Eye (tissue), 1 donor: ENCODE results near the gene ATP6V0C.

Source experiments
- DNase-seq: peaks from one replicate; pipeline ENCODE4 v3.0.0-alpha.2; 2015

The ATP6V0C gene

DNA sequence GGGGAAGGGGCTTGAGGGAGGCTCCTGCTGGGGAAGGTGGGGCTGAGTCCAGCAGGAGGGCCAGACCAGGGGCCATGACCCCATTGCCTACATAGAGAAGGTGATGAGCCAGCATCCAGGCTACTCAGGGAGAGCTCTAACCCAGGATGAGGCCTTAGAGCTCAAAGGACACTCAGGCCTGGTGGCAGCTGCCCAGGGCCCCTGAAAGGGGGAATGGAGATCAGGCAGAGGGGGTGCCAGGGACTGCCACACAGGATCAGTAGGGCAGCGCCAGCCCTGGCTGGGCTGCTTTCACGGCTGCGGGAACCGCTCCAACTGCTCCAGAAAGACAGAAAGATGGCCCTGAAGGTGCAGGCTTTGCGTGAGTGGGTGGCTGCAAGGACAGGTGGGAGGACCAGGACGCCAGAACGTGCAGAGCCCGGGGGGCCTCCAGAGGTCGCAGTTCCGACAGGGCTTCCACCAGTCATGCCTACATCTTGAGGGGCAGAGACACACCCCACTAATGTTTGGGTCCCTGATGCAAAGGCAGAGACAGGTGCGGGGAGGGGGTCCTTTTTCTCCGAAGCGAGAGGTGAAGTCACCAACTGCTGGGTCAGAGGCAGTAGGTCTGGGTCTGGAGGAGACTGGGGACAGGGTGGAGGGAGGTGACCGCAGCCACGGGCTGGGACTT lies 882 bp upstream of the ATP6V0C start:
- no peak for DNase-seq

DNA sequence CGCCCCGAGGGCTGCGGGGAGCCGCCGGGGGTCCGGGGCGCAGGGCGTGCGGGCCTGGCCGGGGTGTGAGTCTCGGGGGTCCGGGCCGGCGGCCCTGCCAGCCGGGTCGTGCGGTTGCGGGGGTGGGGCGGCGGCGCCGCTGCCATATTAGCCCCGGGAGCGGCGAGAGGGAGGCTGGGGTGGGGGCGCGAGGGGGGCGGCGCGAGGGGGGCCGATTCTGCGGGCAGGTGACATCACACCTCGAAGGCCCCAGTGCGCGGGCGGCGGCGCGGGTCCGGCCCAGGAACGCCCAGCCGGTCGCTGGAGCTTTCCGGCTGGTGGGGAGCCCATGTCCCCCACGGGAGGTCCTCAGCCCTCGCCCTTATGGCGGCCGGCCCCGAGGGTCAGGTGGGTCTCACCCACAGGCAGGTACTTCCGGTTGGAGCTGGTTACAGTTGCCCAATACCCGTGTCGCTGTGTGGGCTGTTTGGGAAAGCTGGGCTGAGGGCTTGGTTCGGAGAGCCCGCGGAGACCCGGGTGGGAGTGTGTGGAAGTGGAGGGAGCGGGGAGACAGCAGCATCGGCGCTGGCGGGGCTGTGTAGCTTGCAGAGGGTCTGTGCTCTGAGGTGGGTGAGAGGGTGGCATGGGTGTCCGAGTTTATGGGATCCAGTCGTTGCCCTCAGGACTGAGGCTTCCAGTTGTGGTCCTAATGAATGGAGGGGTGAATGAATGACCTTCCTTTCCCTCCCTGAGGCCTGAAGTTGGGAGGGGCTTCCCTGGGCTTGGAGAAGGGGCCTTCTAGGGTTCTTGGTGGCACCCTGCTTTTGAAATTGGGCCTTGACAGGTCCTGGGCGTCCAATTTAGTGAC lies 804 bp downstream of the ATP6V0C start:
- DNase-seq = no peak

DNA sequence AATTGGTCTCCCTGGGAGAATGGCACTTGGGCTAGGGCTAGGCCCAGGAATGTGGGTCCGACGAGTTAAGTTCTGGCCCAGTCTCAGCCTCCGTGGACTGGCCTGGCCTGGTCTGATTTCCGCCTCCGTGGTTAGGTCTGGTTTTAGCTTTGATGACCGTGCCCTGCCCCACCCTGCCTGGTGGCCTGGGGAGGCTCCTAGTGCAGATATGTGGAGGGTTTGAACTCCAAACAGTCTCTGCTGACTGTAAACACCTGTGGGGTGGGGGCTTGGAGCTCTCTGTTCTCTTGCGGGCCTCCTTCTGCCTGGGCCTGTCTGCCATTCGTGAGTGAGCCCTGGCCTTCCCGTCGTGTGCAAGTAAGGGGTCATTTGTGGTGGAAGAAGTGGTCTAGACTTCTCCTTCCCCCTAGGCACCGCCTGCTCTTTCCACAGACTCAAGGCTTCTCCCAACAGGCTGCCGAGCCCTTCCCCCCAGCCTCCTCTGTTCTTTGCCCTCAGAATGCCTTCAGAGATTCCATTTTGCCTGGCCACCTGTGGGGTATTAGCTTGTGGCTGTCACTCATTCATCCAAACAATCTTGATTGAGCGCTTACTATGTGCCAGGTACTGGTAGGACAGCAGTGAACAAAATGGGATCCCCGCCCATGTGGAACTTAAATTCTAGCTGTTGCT lies 1.6 kb downstream of the ATP6V0C start:
- DNase-seq = peak; percentile 10

DNA sequence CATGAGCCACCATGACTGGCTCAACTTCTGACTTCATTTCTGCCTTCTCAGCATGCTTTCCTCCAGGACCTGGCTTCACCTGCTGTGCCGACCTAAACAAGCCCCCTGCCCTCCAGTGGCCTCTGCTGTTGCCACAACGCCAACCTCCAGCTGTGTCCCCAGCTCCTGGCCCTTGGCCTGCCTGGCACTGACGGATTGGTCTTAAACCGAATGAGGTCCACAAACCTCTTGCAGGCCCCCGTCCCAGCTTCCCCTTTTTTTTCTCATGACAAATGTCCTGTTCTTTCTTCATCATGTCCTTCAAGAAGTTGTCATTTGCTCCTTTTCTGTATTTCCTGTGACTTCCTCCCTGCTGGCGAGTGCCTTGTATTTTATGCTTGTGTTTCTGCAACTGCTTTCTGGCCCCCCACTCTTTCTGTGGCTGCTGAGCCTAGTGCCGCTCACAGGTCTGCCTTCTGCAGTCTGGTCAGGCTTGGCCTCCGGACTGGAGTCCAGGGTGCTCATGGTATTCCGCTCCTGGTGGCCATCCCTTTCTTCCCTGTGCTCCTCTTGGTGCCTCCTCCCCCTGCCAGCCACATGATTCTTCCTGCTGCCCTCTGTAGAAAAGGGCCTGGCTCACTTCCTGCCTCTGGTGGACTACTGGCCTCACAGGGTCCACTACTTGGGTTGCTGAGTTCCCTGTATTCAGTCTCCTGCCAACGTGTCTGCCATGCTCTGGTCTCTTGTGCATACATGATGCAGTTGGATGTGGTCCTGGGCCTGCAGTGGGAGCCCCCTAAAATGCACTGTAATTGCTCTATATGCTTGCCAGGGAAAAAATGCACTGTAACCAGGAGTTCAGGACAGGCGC lies 2.9 kb downstream of the ATP6V0C start:
- DNase-seq = no peak

DNA sequence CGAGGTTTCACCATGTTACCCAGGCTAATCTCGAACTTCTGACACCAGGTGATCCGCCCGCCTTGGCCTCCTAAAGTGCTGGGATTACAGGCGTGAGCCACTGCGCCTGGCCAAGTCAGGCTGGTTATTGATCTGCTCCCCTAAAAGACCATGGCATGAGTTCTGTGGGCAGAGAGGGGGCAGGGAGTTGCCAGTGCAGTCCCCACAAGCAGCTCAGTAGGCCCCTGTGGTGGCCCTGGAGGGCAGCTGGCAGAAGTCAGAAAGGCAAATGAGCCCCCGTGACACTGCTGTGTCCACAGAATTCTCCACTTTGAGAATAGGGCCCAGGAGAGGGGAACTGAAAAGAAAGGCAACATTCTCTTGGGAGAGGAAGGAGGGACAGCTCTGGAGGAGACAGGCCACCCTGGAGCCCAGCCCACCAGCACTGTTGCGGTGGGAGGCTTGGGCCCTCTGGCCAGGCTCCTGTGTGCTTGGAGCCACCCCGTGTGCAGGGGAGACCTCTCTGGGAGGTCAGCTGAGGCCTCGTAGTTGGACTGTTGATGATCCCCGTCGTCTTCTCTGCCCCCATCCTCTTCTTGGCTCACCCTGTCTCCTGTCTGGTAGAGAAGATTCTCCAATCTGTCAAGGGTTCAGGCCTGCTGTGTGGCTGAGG lies 4.3 kb downstream of the ATP6V0C start:
- no peak for DNase-seq

DNA sequence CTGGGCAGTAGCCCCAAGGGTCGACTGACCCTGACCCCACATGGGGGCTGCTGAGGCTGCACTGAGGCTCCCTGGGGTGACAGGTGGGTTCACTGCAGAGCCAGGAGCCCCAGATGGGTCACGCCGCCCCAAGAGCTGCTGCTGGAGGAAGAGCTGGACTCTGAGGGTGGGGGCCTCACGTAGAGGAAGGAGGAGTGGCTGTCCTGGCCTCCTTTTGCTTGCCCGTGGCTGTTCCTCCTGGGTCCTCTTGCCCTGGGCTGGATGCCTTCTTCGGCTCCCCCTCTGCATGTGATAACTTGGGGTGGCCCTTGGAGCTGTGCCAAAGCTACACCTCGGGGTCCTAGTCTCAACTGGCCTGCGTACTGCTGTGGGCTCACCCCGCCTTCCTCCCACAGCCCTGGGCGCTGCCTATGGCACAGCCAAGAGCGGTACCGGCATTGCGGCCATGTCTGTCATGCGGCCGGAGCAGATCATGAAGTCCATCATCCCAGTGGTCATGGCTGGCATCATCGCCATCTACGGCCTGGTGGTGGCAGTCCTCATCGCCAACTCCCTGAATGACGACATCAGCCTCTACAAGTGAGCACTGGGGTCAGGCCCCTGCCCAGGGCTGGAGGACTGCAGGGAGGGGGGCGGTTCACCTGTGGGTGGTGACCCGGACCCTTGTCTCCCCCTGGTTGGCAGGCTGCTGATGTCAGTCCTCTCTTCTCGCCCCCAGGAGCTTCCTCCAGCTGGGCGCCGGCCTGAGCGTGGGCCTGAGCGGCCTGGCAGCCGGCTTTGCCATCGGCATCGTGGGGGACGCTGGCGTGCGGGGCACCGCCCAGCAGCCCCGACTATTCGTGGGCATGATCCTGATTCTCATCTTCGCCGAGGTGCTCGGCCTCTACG lies 5.3 kb downstream of the ATP6V0C start:
- no peak for DNase-seq

DNA sequence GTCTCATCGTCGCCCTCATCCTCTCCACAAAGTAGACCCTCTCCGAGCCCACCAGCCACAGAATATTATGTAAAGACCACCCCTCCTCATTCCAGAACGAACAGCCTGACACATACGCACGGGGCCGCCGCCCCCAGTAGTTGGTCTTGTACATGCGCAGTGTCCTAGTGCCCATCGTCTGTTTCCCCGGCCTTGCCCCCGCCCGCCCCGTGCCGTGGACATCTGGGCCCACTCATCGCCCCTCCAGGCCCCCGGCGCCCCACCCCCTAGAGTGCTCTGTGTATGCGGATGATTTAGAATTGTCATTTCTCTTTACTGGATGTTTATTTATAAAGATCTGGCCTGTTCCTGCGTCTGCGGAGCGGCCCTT lies 5.9 kb downstream of the ATP6V0C start:
- no peak for DNase-seq

DNA sequence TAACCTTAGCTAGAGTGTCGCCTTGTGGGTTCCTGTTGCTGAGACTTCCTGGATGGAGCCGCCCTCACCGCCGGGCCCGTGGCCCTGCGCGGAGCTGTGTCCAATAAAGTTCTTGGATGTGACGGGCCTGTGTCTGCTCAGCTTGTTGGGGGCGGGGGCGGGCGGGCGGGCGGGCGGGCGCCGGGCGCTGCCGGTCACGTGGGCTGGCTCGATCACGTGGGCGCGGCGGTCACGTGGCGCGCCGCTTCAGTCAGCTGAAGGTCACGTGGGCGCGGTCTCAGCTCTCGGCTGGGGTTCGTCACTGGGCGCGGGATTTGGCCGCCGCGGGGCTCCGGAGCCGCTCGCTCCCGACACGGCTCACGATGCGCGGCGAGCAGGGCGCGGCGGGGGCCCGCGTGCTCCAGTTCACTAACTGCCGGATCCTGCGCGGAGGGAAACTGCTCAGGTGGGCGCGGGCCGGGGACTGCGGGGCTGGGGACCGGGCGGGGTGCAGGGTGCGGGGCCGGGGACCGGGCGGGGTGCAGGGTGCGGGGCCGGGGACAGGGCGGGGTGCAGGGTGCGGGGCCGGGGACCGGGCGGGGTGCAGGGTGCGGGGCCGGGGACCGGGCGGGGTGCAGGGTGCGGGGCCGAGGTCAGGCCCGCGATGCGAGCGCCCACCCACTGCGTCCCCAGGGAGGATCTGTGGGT lies 6.5 kb downstream of the ATP6V0C start, which contains the start of gene AMDHD2:
Gene AMDHD2 (plus strand): TSS at position 275 of the 687 bp plus-strand sequence. CDS start 88 bp downstream, at position 363.
- DNase-seq = peak; percentile 95

DNA sequence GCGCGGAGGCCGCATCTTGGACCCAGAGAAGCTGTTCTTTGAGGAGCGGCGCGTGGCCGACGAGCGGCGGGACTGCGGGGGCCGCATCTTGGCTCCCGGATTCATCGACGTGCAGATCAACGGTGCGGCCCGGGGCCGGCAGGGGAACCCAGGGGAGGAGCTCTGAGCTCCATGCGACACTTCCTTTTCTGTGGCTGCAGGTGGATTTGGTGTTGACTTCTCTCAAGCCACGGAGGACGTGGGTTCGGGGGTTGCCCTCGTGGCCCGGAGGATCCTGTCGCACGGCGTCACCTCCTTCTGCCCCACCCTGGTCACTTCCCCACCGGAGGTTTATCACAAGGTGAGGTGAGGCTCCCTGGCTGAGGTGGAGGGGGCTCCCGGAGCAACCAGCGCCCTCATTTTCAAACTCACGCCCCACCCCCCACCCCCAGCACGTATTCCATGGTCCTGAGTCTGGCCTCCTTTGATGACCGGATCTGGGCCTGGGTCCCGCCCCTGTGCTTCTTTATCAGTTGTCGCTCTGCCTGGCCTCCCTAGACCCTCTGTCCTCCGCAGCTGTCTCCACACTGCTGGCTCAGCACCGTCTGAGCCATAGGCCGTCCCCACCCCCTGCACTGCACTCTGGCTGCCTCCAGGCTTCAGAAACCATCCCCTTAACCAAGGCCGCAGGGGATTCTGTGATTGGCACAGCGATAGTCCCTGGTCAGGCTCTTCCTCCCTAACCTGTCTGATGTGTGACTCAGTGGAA lies 7.2 kb downstream of the ATP6V0C start:
- DNase-seq = no peak

DNA sequence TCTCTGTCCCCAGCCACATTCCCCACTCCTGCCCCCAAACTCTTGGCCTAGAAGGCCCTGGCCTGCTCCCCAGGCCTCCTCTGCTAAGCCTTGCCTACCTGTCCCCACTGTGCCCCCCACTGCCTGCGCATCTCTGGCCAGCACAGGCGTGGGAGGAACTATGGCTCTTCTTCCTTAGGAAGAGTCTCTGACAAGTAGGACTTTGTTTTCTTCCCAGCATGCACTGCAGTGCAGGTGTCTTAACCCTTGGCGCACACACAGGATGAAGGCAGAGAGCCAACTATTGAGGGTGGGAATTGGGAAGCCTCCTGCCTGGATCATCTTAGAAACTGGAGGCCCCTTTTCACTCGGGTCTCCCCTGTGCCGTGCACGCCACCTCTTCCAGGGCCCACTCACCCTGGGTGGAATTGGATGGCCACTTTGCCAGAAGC lies 10.1 kb downstream of the ATP6V0C start:
- no peak for DNase-seq

DNA sequence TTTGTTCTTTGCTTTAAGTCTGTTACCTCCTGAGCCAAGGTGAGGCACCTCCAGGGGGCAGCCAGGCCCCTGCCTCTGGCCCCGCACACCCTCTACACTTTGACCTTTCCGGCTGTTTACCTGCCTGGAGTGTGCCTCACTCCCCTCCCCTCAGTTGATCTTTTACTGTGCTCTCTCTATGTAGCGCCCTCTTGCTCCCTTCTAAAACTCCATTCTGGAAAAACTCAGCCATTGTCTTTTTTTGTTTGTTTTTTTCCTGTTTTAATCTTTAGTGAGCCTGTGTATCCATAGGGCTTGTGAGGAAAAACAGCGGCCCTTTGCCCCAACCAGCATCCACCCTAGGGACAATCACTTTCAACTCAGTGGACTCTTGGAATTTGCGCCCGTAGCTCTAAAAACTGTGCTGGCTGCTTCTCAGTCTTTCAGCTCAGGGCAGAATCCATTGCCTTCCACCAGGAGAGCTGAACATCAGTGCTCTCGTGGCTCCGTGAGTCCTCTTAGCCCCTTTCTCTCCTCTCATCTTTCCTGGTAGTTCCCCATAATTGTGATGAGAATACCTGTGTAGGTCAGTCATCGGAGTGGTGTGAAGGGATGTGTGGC lies 10.7 kb downstream of the ATP6V0C start:
- DNase-seq = no peak

DNA sequence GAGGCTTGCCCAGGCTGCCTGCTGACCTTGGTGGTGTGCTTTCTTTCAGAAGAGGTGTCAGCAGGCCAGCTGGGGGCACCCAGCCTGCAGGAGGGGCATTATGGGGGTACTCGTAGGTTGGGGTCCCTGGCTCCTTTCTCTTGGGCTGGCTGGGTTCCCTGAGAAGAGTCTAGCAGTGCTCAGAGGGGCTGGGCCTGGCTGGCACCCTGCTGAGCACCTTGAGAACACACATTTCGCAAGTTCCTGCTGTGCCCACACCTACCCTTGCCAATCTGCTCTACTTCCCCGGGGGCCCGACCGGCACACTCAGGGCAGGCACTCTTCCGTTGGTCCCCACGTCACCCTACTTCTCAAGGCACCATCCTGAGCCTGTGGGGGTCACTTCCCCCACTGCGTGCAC lies 12.4 kb downstream of the ATP6V0C start:
- no peak for DNase-seq

DNA sequence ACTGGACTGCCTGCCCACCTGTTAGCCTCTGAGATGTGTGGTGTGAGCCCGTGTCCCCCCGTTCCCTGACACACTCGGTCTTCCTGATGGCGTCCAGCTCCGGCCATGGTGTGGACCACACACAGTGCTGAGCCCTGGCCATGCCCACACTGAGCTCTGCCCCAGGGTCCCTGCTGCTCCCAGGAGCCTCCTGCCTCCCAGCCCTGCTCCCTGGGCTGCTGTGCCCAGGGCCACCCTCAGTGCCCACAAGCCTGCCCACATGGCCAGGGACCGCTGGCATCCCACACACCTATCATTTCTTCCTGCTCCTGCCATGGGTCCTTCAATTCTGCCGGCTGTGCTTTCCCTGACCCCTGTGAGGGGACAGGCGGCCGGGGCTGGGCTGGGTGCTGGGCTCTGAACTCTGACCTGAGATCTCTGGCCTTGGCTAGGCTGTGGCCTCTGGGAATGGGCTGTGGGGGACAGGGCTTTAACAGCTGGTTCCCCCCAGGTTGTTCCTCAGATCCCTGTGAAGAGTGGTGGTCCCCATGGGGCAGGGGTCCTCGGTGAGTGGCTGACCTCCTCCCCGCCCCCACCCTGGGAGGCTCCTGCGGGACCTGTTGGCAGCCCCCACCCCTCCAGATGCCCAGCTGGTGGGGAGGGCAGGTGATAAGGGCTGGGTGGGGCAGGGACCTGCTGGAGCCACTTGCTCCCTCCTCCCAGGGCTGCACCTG lies 13.5 kb downstream of the ATP6V0C start:
- DNase-seq = no peak

DNA sequence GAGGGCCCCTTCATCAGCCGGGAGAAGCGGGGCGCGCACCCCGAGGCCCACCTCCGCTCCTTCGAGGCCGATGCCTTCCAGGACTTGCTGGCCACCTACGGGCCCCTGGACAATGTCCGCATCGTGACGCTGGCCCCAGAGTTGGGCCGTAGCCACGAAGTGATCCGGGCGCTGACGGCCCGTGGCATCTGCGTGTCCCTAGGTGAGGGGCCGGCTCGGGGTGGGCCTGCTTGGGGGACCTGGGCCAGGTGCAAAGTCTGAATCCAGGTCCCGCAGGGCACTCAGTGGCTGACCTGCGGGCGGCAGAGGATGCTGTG lies 14.0 kb downstream of the ATP6V0C start:
- no peak for DNase-seq

DNA sequence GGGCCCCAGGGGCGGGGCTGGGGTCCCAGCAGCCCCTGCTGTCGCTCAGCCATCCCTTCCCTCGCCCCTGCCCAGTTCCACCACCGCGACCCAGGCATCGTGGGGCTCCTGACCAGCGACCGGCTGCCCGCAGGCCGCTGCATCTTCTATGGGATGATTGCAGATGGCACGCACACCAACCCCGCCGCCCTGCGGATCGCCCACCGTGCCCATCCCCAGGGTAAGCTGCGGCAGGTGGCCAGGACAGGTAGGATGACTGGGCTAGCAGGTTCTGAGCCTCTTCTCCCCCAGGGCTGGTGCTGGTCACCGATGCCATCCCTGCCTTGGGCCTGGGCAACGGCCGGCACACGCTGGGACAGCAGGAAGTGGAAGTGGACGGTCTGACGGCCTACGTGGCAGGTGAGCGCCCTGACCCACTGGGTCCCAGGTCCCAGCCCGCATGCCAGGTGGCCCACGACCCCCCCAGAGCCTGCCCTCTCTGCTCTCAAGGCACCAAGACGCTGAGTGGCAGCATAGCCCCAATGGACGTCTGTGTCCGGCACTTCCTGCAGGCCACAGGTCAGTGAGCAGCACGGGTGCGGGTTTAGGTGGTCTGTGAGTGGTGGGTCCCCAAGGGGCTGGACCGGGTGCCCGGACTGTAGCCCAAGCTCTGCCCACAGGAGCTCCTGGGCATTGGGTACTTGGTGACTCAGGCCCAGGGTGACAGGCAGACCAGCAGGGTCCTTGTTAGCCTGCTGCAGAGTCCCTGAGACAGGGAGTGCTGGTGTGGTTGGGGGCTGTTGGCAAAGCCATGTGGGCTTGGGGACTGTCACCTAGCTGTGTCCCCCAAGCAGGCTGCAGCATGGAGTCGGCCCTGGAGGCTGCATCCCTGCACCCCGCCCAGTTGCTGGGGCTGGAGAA lies 14.7 kb downstream of the ATP6V0C start:
- DNase-seq = no peak

DNA sequence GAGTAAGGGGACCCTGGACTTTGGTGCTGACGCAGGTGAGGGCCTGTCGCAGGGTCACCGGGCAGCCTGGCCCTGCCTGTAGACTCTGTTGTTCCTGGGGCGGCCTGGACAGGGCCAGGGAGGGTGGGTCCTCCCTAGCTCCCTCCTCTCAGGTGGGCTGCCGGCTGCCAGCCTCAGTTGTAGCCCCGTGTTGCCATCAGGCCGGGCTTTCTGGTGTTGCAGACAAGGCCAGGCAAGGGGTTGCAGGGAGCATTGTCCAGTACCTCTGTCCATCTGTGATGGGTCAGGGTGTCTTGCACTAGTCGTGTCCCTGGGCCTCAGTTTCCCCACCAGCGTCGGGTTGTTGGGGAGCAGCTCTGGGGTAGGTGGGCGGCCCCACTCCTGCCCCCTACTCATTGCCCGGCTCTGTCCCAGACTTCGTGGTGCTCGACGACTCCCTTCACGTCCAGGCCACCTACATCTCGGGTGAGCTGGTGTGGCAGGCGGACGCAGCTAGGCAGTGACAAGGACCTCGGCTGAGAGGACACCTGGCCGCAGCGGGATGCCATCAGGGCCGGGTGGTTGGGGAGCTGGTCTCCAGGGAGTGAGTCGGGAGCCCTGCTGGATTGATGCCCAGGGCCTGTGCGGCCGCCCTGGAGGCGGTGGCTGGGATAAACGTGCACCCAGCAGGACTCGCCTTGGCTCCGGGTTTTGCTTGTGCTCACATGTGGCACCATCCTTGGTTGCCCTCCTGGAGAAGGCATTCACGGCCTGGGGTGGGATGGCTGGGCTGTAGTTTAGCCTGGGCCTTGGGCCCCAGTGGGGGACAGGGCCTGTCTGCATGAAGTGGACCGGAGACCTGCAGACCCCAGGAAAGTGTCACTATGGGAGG lies 15.5 kb downstream of the ATP6V0C start:
- DNase-seq = no peak
